Measurements from ENCODE around the gene TAF11L7.
"Not testable (repeated sequence)": the region's sequence is repeated elsewhere in the genome, so short reads cannot be mapped to it uniquely, and the experiment has no call there.

Gene TAF11L7

DNA sequence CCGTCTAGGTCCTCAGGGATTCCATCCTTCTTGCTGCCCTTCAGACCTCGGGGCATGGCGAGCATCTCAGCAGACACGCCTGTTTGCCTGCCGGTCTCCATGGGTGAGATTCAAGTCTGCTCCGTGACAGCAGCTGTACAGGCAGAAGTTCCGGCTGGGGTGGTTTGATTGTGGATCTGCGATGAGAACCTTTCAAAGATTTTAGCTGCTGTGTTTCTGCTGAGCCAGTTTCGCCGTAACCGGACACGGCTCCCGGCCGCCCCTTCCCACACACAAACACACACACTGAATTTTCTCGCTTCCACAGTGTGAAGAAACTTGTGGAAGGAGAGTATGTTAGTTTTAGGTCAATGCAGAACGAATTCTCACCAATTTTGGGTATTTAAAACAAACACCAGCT, at the start of gene TAF11L7:
TAF11L7 (minus strand) TSS at position 101 of the 400 bp plus-strand sequence.
- DNase-seq (ENCODE audit: insufficient read length, low spot score); FAIRE-seq: not testable (repeated sequence)

- no peak for TF ChIP-seq POLR2A (IDR thresholded peaks at IDR 0.05; ENCODE audit: low read depth, low read length)
- DNase-seq (ENCODE audit: insufficient read length, low spot score): no peak
- FAIRE-seq: no peak
Observed at GRCh38 chr5:17634160-17634559, 48.6 kb upstream of the TAF11L7 start, which contains the start of gene TAF11L14. Gene TAF11L14, plus strand, starts transcription at chr5:17634460.

GRCh38 chr5:17631788-17632187, 46.2 kb upstream of the TAF11L7 start, which contains the start of gene TAF11L13:
Gene TAF11L13, plus strand, starts transcription at chr5:17632088.
- not testable (repeated sequence) for FAIRE-seq; DNase-seq (ENCODE audit: insufficient read length, low spot score)

DNA sequence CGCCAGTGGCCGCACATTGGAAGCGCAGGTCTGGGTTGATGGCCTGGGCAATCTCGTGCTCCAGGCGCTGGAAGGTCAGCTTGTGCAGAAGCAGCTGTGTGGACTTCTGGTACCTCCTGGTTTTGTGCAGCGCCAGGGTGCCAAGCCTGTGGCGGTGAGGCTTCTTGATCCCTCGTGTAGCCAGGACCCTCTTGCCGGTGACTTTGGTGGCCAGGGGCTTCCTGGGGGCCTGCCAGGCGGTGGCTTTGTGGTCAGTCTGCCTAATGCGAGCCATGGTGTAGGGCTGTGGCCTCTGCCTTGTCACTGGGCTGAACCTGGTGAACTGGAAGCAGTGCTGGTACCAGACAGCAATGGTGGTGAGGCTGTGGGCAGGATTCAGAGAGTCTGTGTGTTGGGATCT, 40.1 kb upstream of the TAF11L7 start:
- FAIRE-seq: no peak

DNA sequence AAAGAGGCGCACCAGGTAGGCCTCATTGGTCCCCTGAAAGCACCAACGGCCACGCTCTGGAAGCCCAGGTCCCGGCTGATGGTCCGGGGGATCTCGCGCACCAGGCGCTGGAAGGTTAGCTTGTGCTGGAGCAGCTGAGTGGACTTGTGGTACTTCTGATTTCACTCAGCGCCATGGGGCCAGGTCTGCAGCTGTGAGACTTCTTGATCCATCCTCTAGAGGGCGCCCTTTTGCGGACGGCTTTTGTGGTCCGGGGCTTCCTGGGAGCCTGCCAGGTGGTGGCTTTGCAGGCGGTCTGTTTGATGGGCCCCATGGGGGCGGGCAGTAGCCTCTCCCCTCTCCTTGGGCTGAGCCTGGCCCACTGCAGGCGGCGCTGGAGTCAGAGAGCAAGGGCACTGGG, 35.1 kb upstream of the TAF11L7 start:
- FAIRE-seq (no peak), DNase-seq (ENCODE audit: insufficient read length, low spot score) (no peak)
- no peak for TF ChIP-seq POLR2A (IDR thresholded peaks at IDR 0.05; ENCODE audit: low read depth, low read length)

More for the DNA sequence above, 40.1 kb upstream of the TAF11L7 start:
- no peak for DNase-seq (ENCODE audit: insufficient read length, low spot score)
- no peak for TF ChIP-seq POLR2A (IDR thresholded peaks at IDR 0.05; ENCODE audit: low read depth, low read length)

GRCh38 chr5:17619354-17619753, 33.8 kb upstream of the TAF11L7 start:
- TF ChIP-seq POLR2A (IDR thresholded peaks at IDR 0.05; ENCODE audit: low read depth, low read length): no peak
- FAIRE-seq (no peak), DNase-seq (ENCODE audit: insufficient read length, low spot score) (no peak)

DNA sequence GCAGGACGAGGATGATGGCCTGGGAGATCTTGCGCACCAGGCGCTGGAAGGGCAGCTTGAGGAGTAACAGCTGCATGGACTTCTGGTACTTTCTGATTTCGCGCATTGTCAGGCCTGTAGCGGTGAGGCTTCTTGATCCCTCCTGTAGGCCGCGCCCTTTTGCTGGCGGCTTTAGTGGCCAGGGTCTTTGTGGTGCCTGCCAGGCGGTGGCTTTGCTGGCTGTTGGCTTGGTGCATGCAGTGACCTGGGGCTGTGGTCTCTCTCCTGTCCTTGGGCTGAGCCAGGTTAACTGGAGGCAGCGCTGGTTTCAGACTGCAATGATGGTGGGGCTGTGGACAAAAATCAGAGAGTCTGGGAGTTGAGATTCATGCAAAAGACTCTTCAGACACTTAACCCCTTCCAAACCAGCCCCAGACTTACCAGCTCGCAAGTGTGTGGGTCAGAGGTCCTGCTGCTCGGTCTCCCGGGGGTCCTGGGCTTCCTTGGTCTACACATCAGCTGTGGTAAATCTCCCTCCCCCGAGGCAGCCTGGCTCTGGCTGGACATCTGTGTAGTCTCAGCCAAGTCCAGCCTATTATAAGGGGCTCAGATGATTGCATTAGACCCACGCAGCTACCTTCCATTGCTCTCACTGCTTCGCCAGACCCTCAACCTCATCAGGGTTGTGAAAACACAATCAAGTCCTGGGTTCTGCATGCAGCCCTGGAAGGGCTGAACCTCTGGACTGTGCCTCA, 29.5 kb upstream of the TAF11L7 start:
- no peak for FAIRE-seq

GRCh38 chr5:17610092-17610491, 24.5 kb upstream of the TAF11L7 start, which contains the start of gene TAF11L12:
Gene TAF11L12, plus strand, starts transcription at chr5:17610392.
- DNase-seq (ENCODE audit: insufficient read length, low spot score); FAIRE-seq: not testable (repeated sequence)

More for the DNA sequence above, 29.5 kb upstream of the TAF11L7 start:
- no peak for DNase-seq (ENCODE audit: insufficient read length, low spot score)
- TF ChIP-seq POLR2A (IDR thresholded peaks at IDR 0.05; ENCODE audit: low read depth, low read length): no peak

- FAIRE-seq: not testable (repeated sequence)
Observed at GRCh38 chr5:17607461-17607860, 21.9 kb upstream of the TAF11L7 start.

DNA sequence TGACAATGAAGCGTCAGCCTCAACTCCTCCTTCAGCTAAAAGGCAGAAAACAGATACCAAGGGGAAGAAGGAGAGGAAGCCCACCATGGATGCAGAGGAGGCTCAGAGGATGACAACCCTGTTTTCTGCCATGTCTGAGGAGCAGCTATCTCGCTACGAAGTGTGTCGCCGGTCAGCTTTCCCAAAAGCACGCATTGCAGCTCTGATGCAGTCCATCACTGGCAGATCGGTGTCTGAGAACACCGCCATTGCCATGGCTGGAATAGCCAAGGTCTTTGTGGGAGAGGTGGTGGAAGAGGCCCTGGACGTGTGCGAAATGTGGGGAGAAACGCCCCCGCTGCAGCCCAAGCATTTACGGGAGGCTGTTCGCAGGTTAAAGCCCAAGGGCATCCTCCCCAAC, 19.4 kb upstream of the TAF11L7 start:
- DNase-seq (ENCODE audit: insufficient read length, low spot score) (no peak), FAIRE-seq (no peak)
- TF ChIP-seq POLR2A (IDR thresholded peaks at IDR 0.05; ENCODE audit: low read depth, low read length): no peak

More at GRCh38 chr5:17607461-17607860, 21.9 kb upstream of the TAF11L7 start:
- DNase-seq (ENCODE audit: insufficient read length, low spot score): not testable (repeated sequence)

DNA sequence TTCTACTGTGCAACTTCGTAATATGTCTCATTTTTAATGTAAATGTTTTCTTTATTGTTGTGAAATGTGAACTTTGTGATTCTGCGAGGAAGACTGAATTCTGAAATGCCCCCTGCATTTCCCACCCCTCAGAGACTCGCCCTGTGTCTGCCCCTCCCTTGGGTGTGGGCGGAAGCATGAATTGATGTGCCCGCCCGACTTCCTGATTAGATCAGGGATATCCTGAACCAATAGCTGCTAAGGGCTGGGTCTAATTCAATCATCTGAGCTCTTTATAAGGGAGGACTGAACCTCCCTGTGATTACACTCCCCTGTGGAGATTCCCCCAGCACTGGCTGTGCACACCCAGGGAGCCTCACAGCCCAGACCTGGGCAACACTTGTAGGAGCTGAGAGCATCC, 18.3 kb upstream of the TAF11L7 start, which contains the start of gene TAF11L11:
TAF11L11 (plus strand) TSS at position 304 of the 400 bp plus-strand sequence.
- not testable (repeated sequence) for FAIRE-seq

DNA sequence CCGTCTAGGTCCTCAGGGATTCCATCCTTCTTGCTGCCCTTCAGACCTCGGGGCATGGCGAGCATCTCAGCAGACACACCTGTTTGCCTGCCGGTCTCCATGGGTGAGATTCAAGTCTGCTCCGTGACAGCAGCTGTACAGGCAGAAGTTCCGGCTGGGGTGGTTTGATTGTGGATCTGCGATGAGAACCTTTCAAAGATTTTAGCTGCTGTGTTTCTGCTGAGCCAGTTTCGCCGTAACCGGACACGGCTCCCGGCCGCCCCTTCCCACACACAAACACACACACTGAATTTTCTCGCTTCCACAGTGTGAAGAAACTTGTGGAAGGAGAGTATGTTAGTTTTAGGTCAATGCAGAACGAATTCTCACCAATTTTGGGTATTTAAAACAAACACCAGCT, 12.2 kb upstream of the TAF11L7 start, which contains the start of gene TAF11L10:
TAF11L10 (minus strand) TSS at position 101 of the 400 bp plus-strand sequence.
- FAIRE-seq; DNase-seq (ENCODE audit: insufficient read length, low spot score): not testable (repeated sequence)

More for the DNA sequence above, 18.3 kb upstream of the TAF11L7 start, which contains the start of gene TAF11L11:
- DNase-seq (ENCODE audit: insufficient read length, low spot score): not testable (repeated sequence)

GRCh38 chr5:17594255-17594654, 8.7 kb upstream of the TAF11L7 start, which contains the start of gene TAF11L9:
Gene TAF11L9, minus strand, starts transcription at chr5:17594394.
- not testable (repeated sequence) for DNase-seq (ENCODE audit: insufficient read length, low spot score); FAIRE-seq

DNA sequence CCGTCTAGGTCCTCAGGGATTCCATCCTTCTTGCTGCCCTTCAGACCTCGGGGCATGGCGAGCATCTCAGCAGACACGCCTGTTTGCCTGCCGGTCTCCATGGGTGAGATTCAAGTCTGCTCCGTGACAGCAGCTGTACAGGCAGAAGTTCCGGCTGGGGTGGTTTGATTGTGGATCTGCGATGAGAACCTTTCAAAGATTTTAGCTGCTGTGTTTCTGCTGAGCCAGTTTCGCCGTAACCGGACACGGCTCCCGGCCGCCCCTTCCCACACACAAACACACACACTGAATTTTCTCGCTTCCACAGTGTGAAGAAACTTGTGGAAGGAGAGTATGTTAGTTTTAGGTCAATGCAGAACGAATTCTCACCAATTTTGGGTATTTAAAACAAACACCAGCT, 5.3 kb upstream of the TAF11L7 start, which contains the start of gene TAF11L8:
TAF11L8 (minus strand) TSS at position 101 of the 400 bp plus-strand sequence.
- not testable (repeated sequence) for FAIRE-seq; DNase-seq (ENCODE audit: insufficient read length, low spot score)

Data from H54 (cell line).